GM19023 (cell line): Measurements from ENCODE around the gene FSTL1.

Experiments used
- ATAC-seq: cut with Tn5 transposase; IDR thresholded peaks from one replicate; pipeline ENCODE4 v1.9.1; 2021; ENCODE audit warnings: mild to moderate bottlenecking, moderate library complexity; ENCODE audit not compliant: unreplicated experiment

Gene FSTL1

DNA sequence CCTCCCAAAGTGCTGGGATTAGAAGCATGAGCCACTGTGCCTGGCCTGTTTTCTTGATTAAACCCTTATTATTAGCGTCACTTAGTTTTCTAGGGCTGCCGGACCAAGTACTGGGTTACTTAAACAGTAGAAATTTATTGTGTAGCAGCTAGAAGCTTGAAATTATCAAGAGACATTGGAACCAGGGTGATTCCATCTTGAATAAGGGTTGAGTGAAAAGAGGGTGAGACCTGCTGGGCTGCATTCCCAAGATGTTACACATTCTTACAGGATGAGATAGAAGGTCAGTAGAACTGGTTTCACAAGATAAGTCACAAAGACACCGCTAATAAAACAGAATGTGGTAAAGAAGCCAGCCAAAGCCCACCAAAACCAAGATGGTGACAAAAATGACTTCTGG is 18.6 kb upstream of the FSTL1 start:
- no peak for ATAC-seq

GRCh38 chr3:120468635-120469295 is 18.0 kb upstream of the FSTL1 start:
- ATAC-seq: no peak

DNA sequence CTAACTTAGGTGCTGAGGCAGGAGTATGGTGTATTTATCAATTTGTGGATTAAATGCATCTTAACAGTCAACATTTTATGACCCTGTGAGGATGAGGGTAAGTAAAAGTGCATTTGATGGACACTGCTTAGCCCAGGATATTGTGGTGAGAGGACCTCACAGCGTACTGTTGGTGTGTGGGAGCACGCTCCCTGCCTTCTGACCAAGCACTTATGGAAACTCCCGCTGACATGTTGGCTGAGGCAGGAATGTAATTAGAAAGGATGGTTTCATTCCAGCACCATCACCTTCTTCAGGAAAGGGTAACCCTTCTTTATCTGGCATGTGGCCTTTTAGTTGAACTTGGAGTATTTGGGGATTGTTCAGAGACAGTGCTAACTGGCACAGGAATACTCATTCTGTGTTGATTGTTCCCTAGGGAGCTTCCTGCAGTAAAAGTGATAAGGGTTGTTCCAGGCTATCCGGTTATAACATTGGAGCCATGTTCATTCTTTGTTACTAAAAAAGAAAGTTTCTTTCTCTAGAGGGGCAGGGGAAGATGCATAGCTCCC is 11.7 kb upstream of the FSTL1 start:
- ATAC-seq: no peak

DNA sequence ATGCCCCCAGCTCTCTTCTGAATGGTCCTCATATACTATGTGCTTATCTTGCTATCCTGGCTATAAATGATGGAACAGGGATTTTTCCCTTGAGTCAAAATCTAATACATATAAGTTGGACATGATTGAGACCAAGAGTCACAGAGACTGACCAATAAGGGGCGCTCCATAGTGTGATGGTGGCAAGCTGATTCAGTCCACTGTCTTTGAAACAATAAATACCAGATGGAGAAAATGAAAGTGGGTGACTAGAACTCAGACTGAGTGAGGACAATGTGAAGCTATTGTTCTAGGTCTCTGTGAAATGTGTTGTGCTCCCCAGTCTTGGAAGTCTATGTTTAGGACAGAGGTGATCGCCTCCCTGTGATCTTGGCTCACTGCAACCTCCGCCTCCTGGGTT is 10.6 kb upstream of the FSTL1 start:
- no peak for ATAC-seq

- no peak for ATAC-seq
These were observed 10.1 kb upstream of the FSTL1 start for GRCh38 chr3:120460862-120461261.

DNA sequence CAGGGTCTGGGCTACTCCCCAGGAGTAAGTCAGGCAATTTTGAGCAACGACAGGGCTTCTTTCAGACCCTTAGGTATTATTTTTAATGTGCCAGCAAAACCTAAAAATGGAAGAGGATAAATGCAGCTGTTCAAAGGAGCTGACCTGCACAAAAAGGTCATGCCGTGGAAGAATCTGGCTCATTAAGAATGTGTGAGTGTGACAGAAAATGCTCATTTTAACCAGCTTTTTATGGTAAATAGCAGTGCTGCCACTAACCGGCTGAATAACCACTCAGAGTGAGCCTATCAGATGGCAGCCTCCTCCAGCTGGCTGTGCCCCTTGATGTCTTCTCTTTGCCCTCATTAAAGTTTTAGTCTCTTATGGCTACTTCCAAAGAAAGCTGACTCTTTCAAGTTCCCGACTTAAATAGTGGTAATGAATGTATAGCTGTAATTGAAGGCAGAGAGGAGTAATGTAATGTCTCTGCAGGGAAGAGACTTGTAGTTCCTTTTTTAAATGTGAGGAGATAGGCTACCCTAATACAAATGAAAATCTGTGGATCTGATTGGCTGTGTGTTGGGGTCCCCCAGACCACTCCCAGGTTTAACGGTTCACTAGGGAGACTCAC is 9.5 kb upstream of the FSTL1 start:
- ATAC-seq: no peak

GRCh38 chr3:120459196-120459595 is 8.4 kb upstream of the FSTL1 start:
- ATAC-seq: no peak

- ATAC-seq: no peak
These were observed 7.0 kb upstream of the FSTL1 start for GRCh38 chr3:120457827-120458226.

- no peak for ATAC-seq
These were observed 3.4 kb upstream of the FSTL1 start for GRCh38 chr3:120454076-120454689.

GRCh38 chr3:120452816-120453215 is 2.0 kb upstream of the FSTL1 start:
- ATAC-seq: no peak

DNA sequence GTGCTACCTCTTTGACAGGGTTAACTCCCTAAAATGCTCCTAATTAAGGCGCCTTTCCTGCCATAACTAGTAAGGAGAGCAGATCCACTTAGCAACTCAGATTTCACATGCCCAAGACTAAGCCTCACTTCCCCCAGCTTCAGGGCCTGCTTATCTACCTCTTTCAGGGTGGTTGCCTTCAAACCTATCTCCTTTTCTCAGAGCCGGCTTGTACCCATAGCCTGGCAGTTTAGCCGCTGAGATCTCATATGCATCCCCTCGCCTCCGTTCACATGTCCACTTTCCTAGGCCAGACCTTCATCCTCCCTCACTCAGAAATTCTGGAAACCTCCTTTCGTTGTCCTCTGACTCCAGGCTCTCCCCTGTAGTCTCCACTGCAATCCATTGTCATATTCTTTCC is 1.0 kb upstream of the FSTL1 start:
- no peak for ATAC-seq

DNA sequence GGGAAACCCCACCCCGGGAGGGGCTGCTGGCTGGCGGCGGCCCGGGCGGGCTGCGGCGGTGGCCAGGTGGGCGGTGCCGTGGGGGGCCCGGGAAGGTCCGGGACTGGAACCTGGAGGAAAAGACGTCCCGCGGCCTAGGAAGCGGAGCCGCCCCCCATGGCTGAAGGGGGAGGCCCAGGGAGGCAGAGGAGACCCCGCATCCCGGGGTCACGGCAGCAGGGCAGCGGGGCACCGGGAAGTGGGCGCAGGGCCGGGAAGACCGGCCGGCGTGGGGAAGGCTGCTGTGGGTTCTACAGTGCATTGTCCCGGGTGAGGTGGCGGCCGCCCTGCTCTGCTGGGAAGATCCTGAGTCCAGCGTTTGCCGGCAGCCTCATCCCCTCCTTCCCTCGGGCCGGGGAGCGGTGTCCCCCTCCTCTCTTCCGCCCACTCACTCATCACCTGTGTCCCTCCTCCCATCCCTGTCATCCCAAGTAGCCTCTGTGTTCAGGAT is 525 bp upstream of the FSTL1 start:
- ATAC-seq: no peak

GRCh38 chr3:120449701-120450599 is 842 bp downstream of the FSTL1 start:
- peak; percentile 39 for ATAC-seq

DNA sequence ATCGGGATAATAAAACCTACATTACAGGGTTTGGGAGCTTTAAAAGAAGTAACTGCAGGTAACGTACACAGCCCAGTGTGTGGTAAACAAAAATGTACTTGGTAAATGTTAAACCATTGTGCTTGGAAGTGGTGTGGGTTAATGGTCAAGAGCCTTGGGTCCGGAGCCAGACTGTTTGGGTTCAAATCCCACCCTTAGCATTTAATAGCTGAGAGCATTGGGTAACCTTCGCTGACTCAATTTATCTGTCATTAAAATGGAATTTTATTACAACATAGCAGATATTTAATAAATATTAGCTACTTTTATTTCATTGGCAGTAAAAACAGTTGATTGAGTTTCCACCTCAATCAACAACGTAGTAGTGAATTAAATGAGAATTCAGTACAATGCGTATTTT is 1.5 kb downstream of the FSTL1 start:
- ATAC-seq: no peak

- ATAC-seq: no peak
These were observed 2.0 kb downstream of the FSTL1 start for GRCh38 chr3:120448756-120449155.

- ATAC-seq: no peak
These were observed 3.7 kb downstream of the FSTL1 start for GRCh38 chr3:120446891-120447668.

DNA sequence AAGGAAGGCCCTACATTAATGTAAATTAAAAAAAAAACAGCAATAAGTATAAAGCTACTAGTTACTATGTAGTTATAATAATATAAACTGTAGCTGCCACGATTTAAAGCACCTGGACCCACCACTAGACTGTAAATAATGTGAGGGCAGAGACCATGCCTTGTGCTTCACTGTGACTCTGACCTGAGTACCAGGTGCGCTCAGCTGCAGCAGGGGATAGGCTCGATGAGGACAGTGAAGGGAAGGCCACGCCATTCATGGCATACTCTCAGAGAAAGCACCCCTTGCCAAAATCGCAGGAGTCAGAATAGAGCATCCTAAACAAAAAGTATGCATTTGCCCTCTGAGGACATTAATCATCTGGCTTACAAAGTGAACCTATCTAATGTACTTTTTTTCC is 5.1 kb downstream of the FSTL1 start:
- ATAC-seq: no peak

- ATAC-seq: no peak
These were observed 7.1 kb downstream of the FSTL1 start for GRCh38 chr3:120443626-120444123.

- ATAC-seq: no peak
These were observed 7.7 kb downstream of the FSTL1 start for GRCh38 chr3:120442975-120443517.

GRCh38 chr3:120441776-120442175 is 9.0 kb downstream of the FSTL1 start:
- no peak for ATAC-seq
